GM18867 (cell line): Measurements from ENCODE around the gene IFI27L1.

Experiments used
- ATAC-seq: cut with Tn5 transposase; IDR thresholded peaks from one replicate; pipeline ENCODE4 v1.9.1; 2021; ENCODE audit warnings: mild to moderate bottlenecking, moderate library complexity; ENCODE audit not compliant: unreplicated experiment

IFI27L1 gene

DNA sequence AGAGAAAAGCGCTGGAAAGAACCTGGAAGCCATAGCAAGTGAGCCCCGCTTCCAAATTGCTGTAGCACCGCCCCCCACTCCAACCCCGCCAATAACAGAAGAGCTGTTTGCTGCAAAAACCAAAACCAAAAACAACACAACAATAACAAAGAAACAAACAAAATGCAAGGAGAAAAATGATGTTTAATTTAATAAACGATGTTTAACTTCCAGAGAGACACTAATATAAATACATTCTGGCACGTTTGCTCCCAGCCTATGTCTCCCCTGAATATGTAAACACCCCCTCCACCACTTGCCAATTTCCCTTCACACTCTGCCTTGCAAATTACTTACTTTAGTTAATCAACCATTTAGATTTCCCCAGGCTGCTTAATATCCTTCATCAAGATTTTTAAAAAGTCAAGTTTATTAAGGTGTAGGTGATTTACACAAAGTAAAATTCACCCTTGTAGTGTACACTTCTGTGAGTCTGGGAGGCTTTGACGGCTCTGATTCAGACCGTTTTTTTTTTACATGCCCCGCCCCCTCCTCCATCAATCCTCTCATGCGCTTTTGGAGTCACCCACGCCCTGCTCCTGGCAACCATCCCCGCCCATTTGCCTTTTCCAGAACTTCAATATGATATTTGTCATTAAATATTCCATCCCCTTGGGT, 48.8 kb downstream of the IFI27L1 start:
- ATAC-seq = peak; percentile 31

DNA sequence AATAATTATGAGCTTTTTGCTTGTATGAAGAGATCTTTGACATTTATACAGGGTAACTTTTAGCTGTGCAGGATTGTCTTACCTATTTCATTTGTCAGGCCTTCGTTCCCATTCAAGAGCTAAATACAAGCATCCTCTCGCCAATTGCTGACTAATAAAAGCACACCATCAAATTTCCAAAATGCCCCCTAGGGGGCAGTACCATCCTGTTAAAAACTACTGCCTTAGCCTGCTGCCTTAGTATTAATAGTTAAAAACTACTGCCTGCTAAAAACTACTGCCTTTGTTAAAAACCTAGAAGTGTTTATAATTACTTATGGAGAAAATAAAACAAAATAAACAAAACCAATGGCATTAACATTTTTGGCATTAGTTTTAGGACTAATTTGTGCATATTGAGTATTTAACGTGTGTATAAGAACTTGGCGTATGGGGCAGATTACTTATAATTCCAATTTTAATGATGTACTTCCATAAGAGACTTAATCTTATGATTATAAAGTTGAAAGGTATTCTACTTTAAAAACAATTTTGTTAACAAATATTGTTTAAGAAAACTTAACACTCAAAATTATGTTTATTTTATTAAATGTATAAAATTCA, 51.3 kb downstream of the IFI27L1 start:
- ATAC-seq = peak; percentile 38

DNA sequence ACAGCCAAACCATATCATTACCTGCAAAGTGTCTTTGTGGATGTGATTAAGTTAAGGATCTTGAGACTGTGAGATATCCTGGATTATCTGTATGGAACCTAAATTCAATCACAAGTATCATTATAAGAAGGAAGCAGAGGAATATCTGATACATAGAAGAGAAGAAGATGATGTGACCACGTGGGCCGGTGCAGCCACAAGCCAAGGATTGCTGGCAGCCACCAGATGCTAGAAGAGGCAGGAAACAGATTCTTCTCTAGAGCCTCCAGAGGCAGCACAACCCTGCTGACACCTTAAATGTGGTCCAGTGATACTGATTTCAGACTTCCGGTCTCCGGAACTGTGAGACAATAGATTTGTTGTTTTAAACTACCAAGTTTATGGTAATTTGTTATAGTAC, 54.4 kb downstream of the IFI27L1 start:
- ATAC-seq = no peak

DNA sequence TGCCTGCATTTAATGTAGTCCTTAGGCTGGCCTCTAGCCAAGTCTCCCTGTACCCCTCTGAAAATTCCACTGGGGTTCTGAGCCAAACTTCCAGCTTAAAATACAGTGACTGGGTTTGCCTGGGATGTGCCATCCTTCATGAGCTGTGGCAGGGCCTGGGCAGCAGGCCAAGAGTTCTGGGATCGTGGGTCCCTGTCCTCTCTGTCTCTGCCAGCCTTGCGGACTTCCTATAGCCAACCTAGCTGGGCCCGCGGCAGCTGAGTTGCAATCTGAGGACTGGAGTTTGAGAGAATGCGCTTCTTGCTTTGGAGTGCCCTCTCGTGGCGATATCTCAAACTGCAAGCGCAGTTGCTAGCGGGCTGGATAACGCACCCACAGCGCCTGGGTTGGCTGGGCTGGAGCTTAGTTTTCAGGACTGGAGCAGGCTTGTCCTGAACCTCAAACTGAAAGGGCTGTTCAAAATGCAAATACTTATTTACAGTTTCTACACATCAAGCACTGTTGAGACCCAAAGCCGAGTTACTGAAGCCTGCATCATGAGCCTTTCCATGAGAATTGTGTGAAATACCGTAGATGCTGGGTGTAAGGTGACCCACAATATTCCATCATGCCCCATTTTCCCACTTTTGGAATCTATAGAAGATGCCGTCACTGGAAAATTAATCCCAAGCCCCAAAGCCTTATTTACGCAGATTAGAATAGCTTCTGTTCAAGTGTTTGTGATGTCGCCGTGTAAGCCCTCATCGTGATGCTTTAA, 55.6 kb downstream of the IFI27L1 start:
- peak; percentile 68 for ATAC-seq

DNA sequence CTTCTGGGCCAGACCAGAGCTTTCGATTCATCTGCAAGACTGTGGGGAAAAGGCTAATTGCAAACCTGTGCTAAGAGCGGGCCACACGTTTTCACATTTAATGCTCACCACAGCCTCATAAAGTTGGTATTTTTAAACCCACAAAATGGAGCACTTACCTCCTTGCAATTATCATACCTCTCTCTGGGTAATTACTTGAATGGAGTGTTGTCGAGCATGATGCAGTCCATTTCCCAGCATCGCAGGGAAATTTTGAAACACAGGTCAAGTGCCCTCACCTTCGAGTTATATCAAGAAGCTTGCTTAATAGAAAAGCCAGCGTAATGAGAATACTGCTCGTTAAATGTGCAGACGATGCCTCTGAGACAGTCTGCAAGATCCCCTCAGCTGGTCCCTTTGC, 57.1 kb downstream of the IFI27L1 start:
- no peak for ATAC-seq

DNA sequence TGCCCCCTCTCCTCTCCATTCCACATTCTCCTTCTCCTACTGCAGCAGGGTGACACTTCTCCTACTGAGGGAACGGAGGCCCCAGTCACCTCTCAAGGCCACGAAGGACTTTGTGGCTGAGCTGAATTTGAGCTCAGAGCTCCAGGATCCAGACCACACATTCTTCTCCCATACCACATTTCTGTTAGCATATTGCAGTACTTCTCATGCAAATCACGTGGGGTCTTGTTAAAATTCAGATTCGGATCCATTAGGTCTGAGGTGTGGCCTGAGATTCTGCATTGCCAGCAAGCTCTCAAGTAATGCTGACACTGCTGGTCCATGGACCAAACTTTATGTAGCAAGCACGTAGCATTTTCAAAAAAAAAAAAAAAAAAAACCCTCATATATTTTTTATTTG, 57.9 kb downstream of the IFI27L1 start:
- no peak for ATAC-seq

DNA sequence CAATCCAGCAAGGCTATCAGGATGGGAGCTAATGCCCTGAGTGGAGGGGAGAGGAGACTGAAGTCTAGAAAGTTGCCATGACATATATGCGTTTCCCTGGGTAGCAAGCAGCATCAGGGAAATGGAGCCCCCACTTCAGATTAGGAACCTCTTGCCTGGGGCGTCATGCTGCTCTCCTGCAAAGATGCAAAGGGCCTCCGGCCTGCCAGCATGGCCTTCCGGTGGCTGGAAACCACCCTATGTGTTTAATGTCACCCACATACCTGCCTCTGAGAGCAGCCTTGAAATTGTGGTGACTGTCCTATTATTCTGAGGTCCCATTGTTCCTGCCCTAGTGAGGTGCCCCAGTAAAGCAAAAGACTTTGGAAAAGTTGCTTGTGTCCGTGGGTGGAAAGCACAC, 58.3 kb downstream of the IFI27L1 start:
- no peak for ATAC-seq

DNA sequence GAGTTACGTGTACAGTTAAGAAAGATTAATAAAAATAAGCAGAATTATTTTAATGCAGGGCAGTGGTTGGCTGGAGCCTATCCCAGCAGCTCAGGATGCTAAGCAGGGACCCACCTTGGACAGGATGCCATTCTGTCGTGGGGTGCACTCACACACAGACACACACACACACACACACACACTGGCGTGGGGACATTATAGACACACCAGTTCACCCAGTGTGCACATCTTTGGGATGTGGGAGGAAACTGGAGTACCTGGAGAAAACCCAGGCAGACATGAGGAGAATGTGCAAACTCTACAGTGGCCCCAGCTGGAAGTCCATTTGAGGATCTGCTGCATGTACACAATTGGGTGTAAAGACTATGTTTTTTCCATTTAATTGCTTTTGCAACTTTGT, 61.1 kb downstream of the IFI27L1 start:
- no peak for ATAC-seq

DNA sequence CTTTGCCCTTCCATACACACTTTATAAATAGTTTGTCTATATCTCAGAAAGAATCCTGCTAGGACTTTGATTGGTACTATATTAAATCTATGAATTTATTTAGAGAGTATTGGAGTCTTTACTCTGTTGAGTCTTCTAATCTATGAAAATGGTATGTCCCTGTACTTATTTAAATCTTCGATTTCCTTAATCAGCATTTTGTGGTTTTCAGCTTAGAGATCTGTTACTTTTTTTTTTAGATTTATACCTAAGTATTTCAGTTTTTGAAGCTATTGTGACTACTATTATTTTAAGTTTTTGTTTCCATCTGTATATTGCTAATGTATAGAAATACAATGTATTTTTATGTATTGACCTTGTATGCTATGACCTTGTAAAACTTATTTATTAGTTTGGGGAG, 61.7 kb downstream of the IFI27L1 start:
- no peak for ATAC-seq

DNA sequence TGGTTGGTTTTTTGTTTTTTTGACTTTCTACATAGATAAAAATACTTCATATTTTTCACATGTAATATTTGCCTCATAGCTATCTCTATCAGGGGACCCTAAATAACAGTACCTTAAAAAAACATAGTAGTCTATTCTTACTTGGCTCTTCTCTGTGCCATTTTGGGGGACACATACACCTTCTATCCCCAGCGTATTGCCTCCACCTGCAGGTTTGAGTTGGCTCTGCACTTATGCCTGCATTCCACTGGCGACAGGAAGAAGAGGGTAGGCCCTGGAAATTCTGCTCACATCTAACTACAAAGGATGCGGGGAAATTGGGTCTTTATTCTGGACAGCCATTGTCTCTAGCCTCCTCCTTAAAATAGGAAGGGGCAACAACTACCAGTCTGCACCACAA, 62.1 kb downstream of the IFI27L1 start:
- no peak for ATAC-seq

DNA sequence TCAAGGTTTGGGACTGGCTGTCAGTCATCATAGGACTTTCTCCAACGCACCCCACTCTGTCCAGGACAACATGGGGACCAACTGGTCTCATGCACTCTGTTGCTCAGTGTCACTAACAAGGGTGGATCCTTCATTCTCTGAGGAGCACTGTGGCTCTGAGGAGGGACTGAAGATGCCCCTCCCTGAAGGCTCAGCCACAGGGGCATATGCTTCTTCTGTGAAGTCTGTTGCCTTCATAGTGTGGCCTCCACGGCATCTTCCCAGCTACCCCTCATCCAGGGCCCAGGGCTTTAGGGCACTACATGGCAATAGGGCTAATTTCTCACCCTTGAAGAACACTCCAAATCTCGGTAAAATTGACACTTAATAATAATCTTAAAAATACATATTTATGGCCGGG, 62.6 kb downstream of the IFI27L1 start:
- ATAC-seq = no peak

DNA sequence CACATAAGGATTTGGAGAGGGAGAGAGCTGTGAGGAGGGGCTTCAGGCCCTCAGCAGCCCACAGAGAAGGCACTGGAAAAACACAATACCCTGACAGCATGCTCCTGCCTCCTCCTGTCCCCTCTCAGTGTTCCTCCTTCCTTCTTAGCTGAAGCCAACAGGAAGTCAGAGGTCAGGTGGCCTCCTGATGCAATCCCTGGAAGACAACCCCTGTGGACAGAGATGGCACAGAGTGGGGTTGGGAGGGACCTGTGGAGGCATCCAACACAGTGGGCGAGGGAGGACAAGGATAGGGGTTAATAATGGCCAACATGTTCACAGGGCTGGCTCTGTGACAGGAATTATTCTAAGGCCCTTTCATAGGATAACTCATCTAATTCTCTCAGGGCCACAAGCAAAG, 63.7 kb downstream of the IFI27L1 start:
- ATAC-seq = no peak

DNA sequence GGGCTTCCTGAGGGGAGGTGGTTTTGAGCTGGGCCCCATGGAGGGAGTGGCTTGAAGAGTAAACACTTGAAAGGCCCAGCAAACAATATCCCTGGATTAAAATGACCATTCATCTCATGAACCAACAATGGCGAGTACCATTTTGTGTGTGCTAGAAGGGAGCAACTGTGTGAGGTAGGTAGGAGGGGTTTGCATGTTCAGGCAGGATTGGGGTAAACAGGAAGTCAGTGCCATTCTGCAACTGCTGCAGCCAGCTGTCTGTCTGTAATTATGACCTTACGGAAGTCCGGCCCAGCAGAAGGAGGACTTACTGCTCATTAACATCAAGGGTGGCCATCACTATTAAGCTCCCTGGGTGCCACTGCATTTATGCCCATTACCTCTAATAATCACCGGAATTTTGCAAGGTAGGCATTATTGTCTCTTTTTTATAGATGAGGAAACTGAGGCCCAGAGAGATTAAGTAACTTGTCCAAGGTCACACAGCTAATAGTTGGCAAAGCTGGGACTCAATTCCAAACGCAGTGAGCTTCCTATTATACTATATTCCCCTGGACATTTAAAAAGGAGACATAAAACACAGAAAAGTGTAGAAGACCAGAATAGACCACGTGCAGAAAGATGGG, 64.9 kb downstream of the IFI27L1 start:
- peak; percentile 58 for ATAC-seq
